ENCODE results near the gene ATP13A4. TPM values are rescaled to one million over a fixed set of nuclear protein-coding genes. Genes with fewer than 3 reads are reported as not detected.

Gene ATP13A4
- polyA plus RNA-seq, 1 donor (not counting 4 experiments of a cell fraction or from before 2014, with no cell fraction given) = 0.16 TPM

DNA sequence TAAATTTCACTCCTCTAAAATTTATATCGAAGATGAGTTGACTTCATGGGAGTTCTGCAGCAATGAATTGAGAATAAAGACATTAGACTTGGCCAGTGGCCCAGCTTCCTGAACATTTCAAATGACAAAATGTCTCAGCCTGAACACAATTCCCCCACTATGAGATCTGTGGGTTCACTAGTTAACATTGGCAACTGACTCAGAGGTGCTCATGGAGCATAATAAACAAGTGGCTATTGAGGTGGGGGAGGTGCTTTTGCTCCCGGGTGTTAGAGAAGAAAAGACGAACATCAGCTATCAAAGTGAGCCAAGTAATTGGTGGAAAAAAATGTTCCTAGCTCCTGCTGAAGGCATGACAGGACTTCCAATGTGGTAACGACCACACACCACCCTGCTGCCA lies 6.3 kb downstream of the ATP13A4 start:
- Histone ChIP-seq H2AFZ (ENCODE audit: control insufficient read depth, low read length) (no peak overlapping the region), H3K9me1 (ENCODE audit: control insufficient read depth, extremely low read depth, insufficient read depth, low read length) (no peaks in the 10 kb centered on the region), H3K36me3 (ENCODE audit: control insufficient read depth in 2 of 2, extremely low read depth in 1 of 2, insufficient read depth in 2 of 2, low read length in 2 of 2) (no peaks in the 10 kb centered on the region), H3K4me1 (ENCODE audit: control insufficient read depth, extremely low read depth, insufficient read depth, low read length) (no peaks in the 10 kb centered on the region), H3K27me3 (ENCODE audit: control insufficient read depth, extremely low read depth, insufficient read depth, low read length) (no peaks in the 10 kb centered on the region), H3K79me2 (ENCODE audit: control insufficient read depth, insufficient read depth, low read length) (no peaks in the 10 kb centered on the region), H4K20me1 (ENCODE audit: control insufficient read depth, extremely low read depth, insufficient read depth, low read length) (no peaks in the 10 kb centered on the region), H3K9ac (ENCODE audit: control insufficient read depth, extremely low read depth, insufficient read depth, low read length) (no peak overlapping the region), H3K4me3 (ENCODE audit: control insufficient read depth in 2 of 3, extremely low read depth in 1 of 3, insufficient read depth in 2 of 3, low read depth in 1 of 3, low read length in 3 of 3) (no peak overlapping the region), H3K4me2 (ENCODE audit: control insufficient read depth, extremely low read depth, insufficient read depth, low read depth, low read length) (no peak overlapping the region), H3K27ac (ENCODE audit: control insufficient read depth, insufficient read depth, low read length) (no peak overlapping the region), H3K9me3 (ENCODE audit: control insufficient read depth, low read depth, low read length) (no peaks in the 10 kb centered on the region)
- FAIRE-seq (no peak), DNase-seq (ENCODE audit: low read depth, low spot score) (no peak)
- TF ChIP-seq EZH2 (IDR thresholded peaks at IDR 0.05; ENCODE audit: low read length) = no peak
- TF ChIP-seq, protein P1, sequence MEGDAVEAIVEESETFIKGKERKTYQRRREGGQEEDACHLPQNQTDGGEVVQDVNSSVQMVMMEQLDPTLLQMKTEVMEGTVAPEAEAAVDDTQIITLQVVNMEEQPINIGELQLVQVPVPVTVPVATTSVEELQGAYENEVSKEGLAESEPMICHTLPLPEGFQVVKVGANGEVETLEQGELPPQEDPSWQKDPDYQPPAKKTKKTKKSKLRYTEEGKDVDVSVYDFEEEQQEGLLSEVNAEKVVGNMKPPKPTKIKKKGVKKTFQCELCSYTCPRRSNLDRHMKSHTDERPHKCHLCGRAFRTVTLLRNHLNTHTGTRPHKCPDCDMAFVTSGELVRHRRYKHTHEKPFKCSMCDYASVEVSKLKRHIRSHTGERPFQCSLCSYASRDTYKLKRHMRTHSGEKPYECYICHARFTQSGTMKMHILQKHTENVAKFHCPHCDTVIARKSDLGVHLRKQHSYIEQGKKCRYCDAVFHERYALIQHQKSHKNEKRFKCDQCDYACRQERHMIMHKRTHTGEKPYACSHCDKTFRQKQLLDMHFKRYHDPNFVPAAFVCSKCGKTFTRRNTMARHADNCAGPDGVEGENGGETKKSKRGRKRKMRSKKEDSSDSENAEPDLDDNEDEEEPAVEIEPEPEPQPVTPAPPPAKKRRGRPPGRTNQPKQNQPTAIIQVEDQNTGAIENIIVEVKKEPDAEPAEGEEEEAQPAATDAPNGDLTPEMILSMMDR (optimal IDR thresholded peaks at IDR 0.05 in 1 of 3, IDR thresholded peaks at IDR 0.05 in 1 of 3, conservative IDR thresholded peaks at IDR 0.05 in 1 of 3; ENCODE audit: extremely low read depth in 1 of 3, insufficient read depth in 2 of 3, low read length in 3 of 3) = no peak
- dilution Hi-C loops (cut with MboI; ENCODE audit: extremely low pct_ligation_motif_present, low sequenced_read_pairs) = no loop called here

DNA sequence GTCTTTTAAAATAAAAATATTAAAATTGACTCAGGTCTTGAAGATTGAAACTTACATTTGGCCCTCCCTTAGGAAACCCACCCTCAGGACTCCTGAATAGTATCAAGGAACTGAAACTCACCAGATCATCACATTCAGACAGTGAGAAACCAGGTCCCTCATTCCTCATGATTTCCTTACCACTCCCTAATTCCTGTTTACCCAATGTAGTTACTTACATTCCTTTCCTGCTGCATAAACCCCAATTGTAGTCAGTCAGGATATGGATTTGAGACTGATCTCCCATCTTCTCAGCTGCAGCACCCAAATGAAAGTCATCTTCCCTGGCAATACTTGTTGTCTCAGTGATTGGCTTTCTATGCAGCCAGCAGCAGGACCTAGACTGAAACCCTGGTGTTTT lies 8.6 kb downstream of the ATP13A4 start:
- Histone ChIP-seq H3K9me1 (ENCODE audit: control insufficient read depth, extremely low read depth, insufficient read depth, low read length) (no peaks in the 10 kb centered on the region), H2AFZ (ENCODE audit: control insufficient read depth, low read length) (no peak overlapping the region), H3K4me1 (ENCODE audit: control insufficient read depth, extremely low read depth, insufficient read depth, low read length) (no peaks in the 10 kb centered on the region), H3K4me3 (ENCODE audit: control insufficient read depth in 2 of 3, extremely low read depth in 1 of 3, insufficient read depth in 2 of 3, low read depth in 1 of 3, low read length in 3 of 3) (no peak overlapping the region), H3K79me2 (ENCODE audit: control insufficient read depth, insufficient read depth, low read length) (no peaks in the 10 kb centered on the region), H3K27ac (ENCODE audit: control insufficient read depth, insufficient read depth, low read length) (no peak overlapping the region), H3K9ac (ENCODE audit: control insufficient read depth, extremely low read depth, insufficient read depth, low read length) (no peak overlapping the region), H3K4me2 (ENCODE audit: control insufficient read depth, extremely low read depth, insufficient read depth, low read depth, low read length) (no peak overlapping the region), H4K20me1 (ENCODE audit: control insufficient read depth, extremely low read depth, insufficient read depth, low read length) (no peaks in the 10 kb centered on the region), H3K9me3 (ENCODE audit: control insufficient read depth, low read depth, low read length) (no peaks in the 10 kb centered on the region), H3K36me3 (ENCODE audit: control insufficient read depth in 2 of 2, extremely low read depth in 1 of 2, insufficient read depth in 2 of 2, low read length in 2 of 2) (no peaks in the 10 kb centered on the region), H3K27me3 (ENCODE audit: control insufficient read depth, extremely low read depth, insufficient read depth, low read length) (no peaks in the 10 kb centered on the region)
- FAIRE-seq = no peak
- TF ChIP-seq, protein P1 (optimal IDR thresholded peaks at IDR 0.05 in 1 of 3, IDR thresholded peaks at IDR 0.05 in 1 of 3, conservative IDR thresholded peaks at IDR 0.05 in 1 of 3; ENCODE audit: extremely low read depth in 1 of 3, insufficient read depth in 2 of 3, low read length in 3 of 3) = no peak
- dilution Hi-C loops (cut with MboI; ENCODE audit: extremely low pct_ligation_motif_present, low sequenced_read_pairs) = no loop called here
- DNase-seq (ENCODE audit: low read depth, low spot score) = no peak

All from keratinocyte (primary cell).